Dendritic cell treated with granulocyte-macrophage colony-stimulating factor and Interleukin-4, amounts not matched to agents 40 ng/mL and 50 ng/mL, for 4 days (primary cell): Measurements from ENCODE around the gene FARP2.

Experiments
- H3K27ac Mint-ChIP-seq: one replicate; pipeline ENCODE4 v1.8.0; 2022; ENCODE audit warnings: mild to moderate bottlenecking, mixed read lengths
- H3K27me3 Mint-ChIP-seq: one replicate; pipeline ENCODE4 v1.8.0; 2022; ENCODE audit warnings: mild to moderate bottlenecking, mixed read lengths
- H3K36me3 Mint-ChIP-seq: one replicate; pipeline ENCODE4 v1.8.0; 2022; ENCODE audit warnings: low read depth, mixed read lengths
- H3K4me1 Mint-ChIP-seq: one replicate; pipeline ENCODE4 v1.8.0; 2022; ENCODE audit warnings: low read depth, mixed read lengths
- H3K4me3 Mint-ChIP-seq: one replicate; pipeline ENCODE4 v1.8.0; 2022; ENCODE audit warnings: mild to moderate bottlenecking, moderate library complexity, mixed read lengths
- H3K9me3 Mint-ChIP-seq: one replicate; pipeline ENCODE4 v1.8.0; 2022; ENCODE audit warnings: mixed read lengths
- intact Hi-C: fragments of 100-400 bp; cut with micrococcal nuclease; formaldehyde crosslinking; loops from one replicate; pipeline ENCODE4 v1.15.0; 2022

The FARP2 gene

DNA sequence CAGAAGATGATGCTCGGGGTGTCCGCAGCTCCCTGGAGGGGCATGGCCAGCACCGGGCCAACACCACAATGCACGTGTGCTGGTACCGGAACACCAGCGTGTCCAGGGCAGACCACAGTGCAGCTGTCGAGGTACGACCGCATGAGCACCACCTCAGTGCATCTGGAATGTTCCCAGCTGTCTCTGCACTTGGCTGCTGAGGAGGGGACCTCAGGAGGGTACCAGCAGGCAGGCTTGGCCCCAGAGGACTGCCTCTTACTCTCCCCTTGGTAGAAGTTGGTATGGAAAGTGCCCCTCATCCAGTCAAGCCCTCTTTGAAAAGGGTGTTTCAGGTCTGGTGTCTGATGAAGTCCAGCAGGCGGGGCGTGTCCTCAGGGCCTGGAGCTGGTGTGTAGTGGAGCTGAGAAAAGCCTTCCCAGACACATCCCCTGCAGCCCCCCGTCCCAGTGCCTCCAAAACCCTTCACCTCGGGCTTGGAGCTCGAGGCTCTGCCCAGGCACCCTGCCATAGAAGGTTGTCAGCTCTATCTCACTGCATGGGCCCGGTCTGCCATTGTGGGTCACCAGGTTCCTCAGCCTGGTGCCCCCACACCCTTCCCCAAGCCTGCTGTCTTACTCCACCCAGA is 135.6 kb downstream of the FARP2 start:
- no peaks in the 10 kb centered on the region for H3K4me1 Mint-ChIP-seq
- no peak overlapping the region for H3K27ac Mint-ChIP-seq
- H3K9me3 Mint-ChIP-seq: no peaks in the 10 kb centered on the region
- intact Hi-C loops: no loop called here
- peaks cover 24% of the 10 kb centered on the region for H3K27me3 Mint-ChIP-seq
- H3K36me3 Mint-ChIP-seq: peaks cover 36% of the 10 kb centered on the region
- no peak overlapping the region for H3K4me3 Mint-ChIP-seq

DNA sequence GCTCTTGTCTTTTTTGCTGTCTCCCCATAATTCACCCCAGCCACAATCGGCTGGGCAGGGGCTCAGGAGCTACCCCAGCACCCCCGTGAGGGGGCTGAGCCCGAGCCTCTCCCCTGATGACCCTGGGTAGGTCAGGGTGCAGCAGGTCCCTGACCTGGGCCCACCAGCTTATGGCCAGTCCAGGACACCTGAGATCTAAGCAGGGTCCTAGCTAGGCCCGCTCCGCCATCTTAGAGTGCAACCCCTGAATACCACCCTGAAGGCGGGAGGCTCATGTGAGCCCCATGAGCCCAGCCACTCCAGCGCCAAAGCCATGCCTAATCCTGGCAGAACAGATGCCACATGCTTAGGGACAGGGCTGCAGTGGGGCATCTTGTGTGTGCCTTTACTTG is 136.1 kb downstream of the FARP2 start:
- Mint-ChIP-seq H3K4me3 (no peak overlapping the region), H3K27ac (no peak overlapping the region), H3K4me1 (no peaks in the 10 kb centered on the region), H3K36me3 (peaks cover 41% of the 10 kb centered on the region), H3K27me3 (peaks cover 20% of the 10 kb centered on the region), H3K9me3 (no peaks in the 10 kb centered on the region)
- intact Hi-C loops: no loop called here

DNA sequence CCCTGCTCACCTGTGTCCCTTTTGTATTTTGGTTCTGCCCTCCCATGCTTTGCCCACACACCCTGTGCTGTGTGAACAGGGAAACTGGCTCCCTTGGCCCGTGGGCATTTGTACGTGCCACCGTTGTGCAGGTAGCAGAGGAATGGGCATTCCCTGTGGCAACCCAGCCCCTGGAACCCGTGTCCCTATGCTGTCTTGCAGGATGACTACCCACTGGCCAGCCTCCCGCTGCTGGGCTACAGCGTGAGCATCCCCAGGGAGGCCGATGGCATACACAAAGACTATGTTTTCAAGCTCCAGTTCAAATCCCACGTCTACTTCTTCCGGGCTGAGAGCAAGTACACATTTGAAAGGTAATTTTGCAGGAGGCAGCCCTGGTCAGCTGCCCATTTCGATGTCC is 137.0 kb downstream of the FARP2 start:
- peaks cover 50% of the 10 kb centered on the region for H3K36me3 Mint-ChIP-seq
- H3K9me3 Mint-ChIP-seq: no peaks in the 10 kb centered on the region
- H3K27ac Mint-ChIP-seq: no peak overlapping the region
- peaks cover 16% of the 10 kb centered on the region for H3K27me3 Mint-ChIP-seq
- no peaks in the 10 kb centered on the region for H3K4me1 Mint-ChIP-seq
- intact Hi-C loops: no loop called here
- H3K4me3 Mint-ChIP-seq: no peak overlapping the region

DNA sequence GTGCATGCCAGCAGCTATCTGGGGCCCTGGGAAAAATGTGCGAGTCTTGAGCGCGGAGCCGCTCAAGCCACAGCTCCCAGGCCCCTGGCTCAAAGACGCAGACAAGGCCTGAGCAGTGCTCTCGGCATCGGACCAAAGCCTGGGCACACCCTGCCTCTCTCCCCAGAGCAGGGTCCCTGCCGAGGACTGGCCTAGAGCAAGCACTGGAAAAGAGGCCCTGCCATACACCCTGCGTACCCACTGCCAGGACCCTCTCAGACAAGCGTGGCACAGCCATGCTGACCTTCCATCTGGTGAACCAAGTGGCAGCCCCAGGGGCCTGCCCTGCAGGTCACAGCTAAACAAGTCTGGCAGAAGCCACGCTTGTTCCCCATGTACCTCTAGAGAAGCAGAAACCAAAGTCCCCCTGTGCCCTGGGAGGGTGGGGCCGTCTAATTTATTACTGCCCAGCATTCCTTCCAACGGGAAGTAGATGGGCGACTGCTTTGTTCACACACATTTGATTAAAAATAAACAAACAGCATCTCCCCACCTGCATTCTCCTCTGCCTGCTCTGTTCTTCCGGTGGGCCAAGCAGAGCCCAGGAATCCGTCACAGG is 138.3 kb downstream of the FARP2 start:
- no peaks in the 10 kb centered on the region for H3K9me3 Mint-ChIP-seq
- no peaks in the 10 kb centered on the region for H3K4me1 Mint-ChIP-seq
- H3K4me3 Mint-ChIP-seq: no peak overlapping the region
- H3K27ac Mint-ChIP-seq: no peak overlapping the region
- H3K27me3 Mint-ChIP-seq: peaks cover 12% of the 10 kb centered on the region
- intact Hi-C loops: no loop called here
- H3K36me3 Mint-ChIP-seq: peaks cover 63% of the 10 kb centered on the region

DNA sequence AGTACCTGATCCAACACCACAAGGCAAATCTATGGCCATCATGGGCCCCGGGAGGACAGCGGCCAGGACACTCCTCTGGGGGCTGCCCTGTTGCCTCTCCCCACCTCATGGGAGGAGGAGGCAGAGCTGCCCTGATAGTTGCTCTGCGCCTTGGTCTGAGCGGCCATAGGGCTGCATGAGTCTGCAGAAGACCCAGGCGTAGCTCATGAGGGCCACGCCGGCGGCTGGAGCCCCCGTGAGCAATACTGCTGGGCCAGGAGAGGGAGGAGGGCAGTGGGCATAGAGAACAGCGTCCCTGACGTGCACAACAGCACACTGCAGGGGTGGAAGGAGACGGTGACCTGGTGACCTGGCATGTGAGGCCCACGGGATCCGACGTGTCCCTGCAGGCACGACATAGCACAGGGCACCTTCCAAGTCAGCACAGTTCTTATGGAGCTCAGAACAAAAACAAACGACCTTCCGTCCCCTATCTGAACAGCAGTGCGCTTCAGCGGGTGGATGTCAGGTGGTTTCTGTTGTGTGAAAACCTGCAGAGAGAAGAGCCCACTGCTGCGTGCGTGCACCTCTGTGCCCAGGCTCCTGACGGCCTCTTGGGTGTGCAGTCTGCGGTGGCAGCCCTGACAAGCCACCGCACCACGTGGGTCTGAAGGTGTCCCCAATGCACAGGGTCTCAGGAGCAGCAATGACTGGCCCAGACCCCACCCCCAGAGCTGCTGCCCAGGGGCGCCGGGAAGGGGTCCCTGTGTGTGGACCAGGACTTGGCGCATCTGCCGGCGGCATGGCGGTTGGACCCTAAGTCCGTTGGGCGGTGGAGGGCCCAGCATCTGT is 139.3 kb downstream of the FARP2 start:
- Mint-ChIP-seq H3K4me1 (no peaks in the 10 kb centered on the region), H3K27me3 (peaks cover 10% of the 10 kb centered on the region), H3K4me3 (no peak overlapping the region), H3K27ac (no peak overlapping the region), H3K9me3 (no peaks in the 10 kb centered on the region), H3K36me3 (peaks cover 73% of the 10 kb centered on the region)
- intact Hi-C loops: no loop called here

DNA sequence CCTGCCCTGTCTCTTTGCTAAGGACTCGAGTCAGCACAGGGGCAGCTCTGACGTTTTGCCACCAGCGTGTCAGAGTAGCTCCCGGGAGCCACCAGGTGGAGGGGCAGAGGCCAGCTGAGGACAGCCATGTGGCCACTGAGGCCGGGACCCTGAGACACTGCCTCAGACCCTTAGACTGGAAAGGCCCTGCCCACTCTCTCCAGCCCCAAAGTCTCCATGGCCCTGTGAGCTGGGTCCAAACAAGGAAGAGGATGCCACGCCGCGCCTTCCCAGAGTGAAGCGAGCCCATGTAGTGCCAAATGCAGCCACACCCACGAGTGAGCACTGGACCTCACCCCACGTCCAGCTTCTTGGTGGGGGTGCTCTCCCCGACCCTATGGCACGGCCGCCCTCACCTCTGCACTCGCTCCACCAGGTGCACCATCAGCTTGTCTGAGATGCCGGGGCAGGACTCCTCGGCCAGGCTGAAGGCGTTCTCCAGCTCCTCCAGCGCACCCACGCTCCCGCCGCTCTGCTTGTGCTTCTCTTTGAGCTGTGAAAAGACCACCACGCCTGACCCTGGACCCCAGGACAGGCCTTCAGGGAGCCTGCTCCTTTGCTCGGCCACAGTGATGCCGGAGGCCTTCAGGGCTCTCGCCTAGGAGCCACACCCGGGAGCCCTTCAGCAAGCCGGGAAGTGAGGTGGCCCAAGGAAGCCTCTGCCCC is 140.1 kb downstream of the FARP2 start:
- peaks cover 3% of the 10 kb centered on the region for H3K27me3 Mint-ChIP-seq
- peaks cover 81% of the 10 kb centered on the region for H3K36me3 Mint-ChIP-seq
- intact Hi-C loops: no loop called here
- H3K4me1 Mint-ChIP-seq: no peaks in the 10 kb centered on the region
- no peak overlapping the region for H3K27ac Mint-ChIP-seq
- H3K9me3 Mint-ChIP-seq: no peaks in the 10 kb centered on the region
- H3K4me3 Mint-ChIP-seq: no peak overlapping the region

DNA sequence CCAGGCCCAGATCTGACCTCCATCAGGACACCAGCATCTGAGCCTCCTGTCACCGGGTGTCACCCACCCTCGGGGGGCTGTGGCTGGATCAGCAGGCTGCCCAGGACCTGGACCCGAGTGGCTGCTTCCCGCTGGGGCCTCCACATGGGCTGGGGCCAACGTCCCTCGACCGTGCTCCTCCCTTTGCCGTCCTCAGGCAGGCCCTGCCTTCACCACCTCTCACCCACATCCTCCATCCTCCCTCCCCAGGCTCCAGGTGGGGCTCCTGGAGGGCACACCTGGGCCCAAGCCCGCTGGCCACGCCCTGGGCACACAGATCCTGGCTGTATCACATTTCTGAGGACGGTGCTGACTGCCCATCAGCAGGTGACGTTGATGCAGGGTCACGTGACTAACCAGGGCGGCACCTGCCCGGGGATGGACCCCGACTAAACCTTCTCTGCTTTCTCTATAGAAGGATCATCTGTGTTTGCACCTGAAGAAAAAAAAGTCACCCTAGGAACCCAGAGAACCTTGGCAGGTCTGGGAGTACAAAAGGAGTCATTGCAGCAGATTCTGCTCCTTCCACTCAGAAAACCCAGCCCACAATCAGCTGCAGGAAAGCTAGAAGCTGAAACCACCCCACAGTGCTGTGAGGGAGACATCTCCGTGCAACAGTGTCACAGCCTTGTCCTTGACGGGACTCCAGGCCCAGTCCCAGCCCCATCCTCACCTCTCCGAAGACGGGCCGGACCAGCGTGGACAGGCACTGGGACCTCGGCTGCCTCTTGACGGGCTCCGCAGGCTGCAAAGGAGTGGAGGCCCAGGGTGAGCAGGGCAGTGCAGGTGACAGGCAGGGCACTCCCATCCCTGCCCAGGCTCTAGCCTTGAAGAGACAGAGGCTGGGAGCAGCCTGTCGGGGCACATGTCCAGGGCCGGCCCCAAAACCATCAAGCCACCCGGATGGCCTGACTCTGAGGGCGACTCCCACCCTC is 141.1 kb downstream of the FARP2 start:
- Mint-ChIP-seq H3K27me3 (peaks cover 1% of the 10 kb centered on the region), H3K4me1 (no peaks in the 10 kb centered on the region), H3K36me3 (peaks cover 91% of the 10 kb centered on the region), H3K9me3 (no peaks in the 10 kb centered on the region), H3K27ac (no peak overlapping the region), H3K4me3 (no peak overlapping the region)
- intact Hi-C loops: no loop called here

DNA sequence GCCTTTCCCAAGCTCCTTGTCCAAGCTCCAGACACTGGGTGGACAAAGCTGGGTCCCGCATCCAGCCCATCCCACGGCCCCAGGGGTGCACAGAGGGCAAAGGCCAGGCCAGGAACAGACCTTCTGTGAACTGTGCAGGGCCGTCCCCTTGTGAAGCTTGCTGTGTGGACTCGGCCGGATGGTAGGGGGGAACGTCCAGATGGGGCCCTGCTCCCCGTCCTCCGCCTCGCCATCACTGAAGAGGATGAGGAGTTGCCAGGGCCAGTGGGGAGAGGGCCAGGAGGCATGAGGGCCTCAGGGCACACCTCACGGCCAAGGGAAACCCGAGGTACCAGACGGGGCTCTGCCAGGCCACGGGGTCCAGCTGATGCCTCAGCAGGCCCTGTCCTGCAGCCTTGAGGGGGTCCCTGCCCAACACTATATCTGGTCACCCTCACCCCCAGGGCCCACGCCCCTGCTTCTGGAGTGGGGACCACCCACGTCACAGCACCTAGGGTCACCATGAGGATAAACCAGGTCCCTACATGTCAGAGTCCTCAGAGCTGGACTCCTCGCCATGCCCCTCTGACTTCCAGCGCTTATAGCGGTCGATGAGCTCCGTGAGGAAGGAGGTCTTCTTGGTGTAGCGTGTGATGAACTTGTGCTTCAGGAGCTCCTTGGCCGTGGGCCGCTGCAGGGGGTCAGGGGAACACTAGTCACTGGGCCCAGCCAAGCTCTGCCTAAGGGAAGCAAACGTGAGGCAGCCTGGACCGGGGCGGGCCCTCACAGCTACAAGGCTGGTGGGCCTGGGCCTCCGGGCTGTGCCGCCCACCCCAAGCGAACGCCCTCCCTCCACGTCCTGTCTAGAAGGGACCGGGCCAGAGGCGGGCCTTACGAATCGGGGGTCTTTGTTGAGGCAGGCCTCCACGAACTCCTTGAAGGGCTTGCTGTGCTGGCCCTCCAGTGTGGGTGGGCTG is 142.3 kb downstream of the FARP2 start:
- H3K9me3 Mint-ChIP-seq: no peaks in the 10 kb centered on the region
- intact Hi-C loops: no loop called here
- no peak overlapping the region for H3K4me3 Mint-ChIP-seq
- H3K27ac Mint-ChIP-seq: no peak overlapping the region
- H3K4me1 Mint-ChIP-seq: no peaks in the 10 kb centered on the region
- H3K36me3 Mint-ChIP-seq: peaks cover 96% of the 10 kb centered on the region
- no peaks in the 10 kb centered on the region for H3K27me3 Mint-ChIP-seq

DNA sequence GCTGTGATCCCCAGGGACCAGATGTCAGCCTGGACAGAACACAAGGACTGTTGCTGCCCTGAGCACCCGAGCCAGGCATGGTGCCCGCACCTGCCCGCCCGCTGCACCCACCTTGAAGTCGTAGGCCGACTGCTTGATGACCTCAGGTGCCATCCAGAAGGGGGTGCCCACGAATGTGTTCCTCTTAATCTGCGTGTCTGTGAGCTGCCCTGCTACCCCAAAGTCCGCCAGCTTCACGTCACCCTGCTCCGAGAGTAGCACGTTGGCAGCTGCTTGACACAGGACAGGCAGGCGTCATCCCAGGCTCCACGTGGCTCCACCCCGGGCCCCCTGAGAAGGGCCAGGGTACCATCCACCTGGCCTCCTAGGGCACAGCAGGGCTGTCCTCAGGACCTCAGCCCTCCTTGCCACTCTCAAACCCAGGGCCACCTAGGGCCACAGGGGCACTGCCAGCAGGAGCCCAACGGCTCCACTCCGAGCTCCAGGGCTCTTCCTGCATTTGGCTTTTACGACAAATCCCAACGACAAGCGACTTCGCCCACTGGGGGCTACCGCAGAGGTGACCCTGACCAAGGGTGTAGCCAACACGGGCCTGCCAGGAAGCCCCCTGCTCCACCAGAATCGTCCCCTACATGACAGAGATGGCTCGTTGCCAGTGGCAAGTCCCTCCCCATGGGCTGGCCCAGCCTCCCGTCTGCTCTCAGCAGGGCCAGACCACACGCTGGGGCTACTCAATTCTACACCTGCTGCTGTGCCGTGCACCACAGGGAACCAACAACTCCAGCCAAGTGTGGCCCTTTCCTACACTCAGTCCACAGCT is 143.3 kb downstream of the FARP2 start:
- Mint-ChIP-seq H3K27ac (no peak overlapping the region), H3K36me3 (peaks cover 93% of the 10 kb centered on the region), H3K4me1 (no peaks in the 10 kb centered on the region), H3K27me3 (no peaks in the 10 kb centered on the region), H3K9me3 (no peaks in the 10 kb centered on the region), H3K4me3 (no peak overlapping the region)
- intact Hi-C loops: no loop called here

DNA sequence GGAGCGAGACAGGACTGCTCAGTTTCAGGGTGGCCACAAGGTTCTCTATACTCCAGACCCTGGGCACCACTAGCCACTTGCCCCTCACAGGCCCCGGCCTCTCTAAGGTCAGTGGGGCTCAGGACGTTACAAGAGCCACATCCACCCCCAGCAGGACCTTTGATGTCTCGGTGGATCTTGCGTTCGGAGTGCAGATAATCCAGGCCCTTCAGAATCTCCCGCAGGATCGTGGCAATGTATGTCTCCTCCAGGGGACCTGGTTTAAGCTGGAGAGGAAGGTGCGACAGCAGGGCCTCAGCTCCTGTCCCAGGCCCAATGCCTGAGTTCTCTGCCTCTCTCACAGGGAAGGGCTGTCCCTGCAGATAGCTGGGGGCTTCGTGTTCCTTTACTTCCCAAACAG is 143.9 kb downstream of the FARP2 start:
- intact Hi-C loops: no loop called here
- Mint-ChIP-seq H3K27me3 (no peaks in the 10 kb centered on the region), H3K9me3 (no peaks in the 10 kb centered on the region), H3K27ac (no peak overlapping the region), H3K4me1 (no peaks in the 10 kb centered on the region), H3K4me3 (no peak overlapping the region), H3K36me3 (peaks cover 90% of the 10 kb centered on the region)

DNA sequence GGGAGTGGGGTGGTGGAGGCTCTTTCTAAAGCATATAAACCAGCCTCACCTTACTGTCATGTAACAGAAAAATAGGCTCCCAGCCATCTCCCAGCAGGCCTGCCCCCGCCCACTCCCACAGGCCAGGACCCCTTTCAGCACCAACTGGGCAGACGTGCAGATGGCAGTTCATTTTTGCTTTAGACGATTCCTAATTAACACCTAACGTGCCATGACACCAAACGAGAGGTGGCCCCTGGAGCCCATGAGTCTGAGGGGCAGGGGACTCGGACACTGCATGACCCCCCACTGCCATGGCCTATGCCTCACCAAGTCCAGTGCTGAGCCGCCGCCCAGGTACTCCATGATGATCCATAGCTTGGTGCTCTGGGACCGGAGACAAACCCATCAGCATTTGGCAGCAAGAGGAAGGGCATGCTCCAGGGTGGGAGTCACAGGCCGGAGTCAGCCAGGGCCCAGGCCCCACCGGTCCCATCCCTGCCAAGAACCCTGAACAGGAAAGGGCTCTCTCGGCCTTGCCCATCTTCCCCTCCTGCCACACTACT is 144.4 kb downstream of the FARP2 start:
- Mint-ChIP-seq H3K4me3 (no peak overlapping the region), H3K27ac (no peak overlapping the region), H3K27me3 (no peaks in the 10 kb centered on the region), H3K36me3 (peaks cover 90% of the 10 kb centered on the region), H3K4me1 (no peaks in the 10 kb centered on the region), H3K9me3 (no peaks in the 10 kb centered on the region)
- intact Hi-C loops: no loop called here

DNA sequence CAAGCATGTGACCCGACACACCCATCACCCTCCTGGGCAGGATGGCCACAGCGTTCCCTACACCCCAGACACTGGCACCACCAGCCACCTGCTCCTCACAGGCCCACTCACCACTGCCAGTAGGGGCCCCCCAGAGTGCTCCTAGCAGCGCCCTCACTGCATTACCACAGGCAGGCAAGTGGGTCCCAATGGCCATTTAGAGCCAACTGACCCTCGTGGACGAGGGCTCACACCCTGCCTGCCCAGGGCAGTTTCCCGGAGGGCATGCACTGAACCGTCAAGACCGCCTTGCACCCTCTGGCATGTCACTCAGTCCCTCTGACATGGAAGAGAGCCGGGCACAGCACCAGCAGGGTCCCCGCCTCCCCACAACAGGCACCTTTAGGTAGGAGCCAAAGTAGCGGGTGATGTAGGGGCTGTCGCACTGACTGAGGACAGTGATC is 145.0 kb downstream of the FARP2 start:
- H3K4me1 Mint-ChIP-seq: no peaks in the 10 kb centered on the region
- no peak overlapping the region for H3K4me3 Mint-ChIP-seq
- H3K9me3 Mint-ChIP-seq: no peaks in the 10 kb centered on the region
- no peak overlapping the region for H3K27ac Mint-ChIP-seq
- peaks cover 86% of the 10 kb centered on the region for H3K36me3 Mint-ChIP-seq
- H3K27me3 Mint-ChIP-seq: no peaks in the 10 kb centered on the region
- intact Hi-C loops: no loop called here
